Spleen (tissue), 11 donors: ENCODE results near the gene INPP1. TPM values are rescaled to one million over a fixed set of nuclear protein-coding genes. Genes with fewer than 3 reads are reported as not detected.
"Not testable (repeated sequence)": the region's sequence is repeated elsewhere in the genome, so short reads cannot be mapped to it uniquely, and the experiment has no call there.

Experiments used
- DNase-seq: peaks from one replicate; pipeline ENCODE4 v3.0.0-alpha.2; 2020
- H3K27ac ChIP-seq, 8 donors: fragments of 200-600 bp; sonication (generic) in 7 of 8; 1 replicate in 4 of 8; 2 replicates in 4 of 8; pipeline versions ENCODE4 v1.5.0 to v1.8.0; 2016 to 2021; ENCODE audit warnings: inconsistent platforms in 4 of 8, mild to moderate bottlenecking in 4 of 8, moderate library complexity in 1 of 8
- H3K27me3 ChIP-seq, 7 donors: fragments of 200-600 bp; sonication (generic) in 6 of 7; replicated peaks in 1 of 7; 1 replicate in 4 of 7; 2 replicates in 3 of 7; pipeline versions ENCODE4 v1.5.0 to v1.8.0; 2016 to 2021; ENCODE audit warnings: inconsistent platforms in 3 of 7, mild to moderate bottlenecking in 1 of 7
- H3K36me3 ChIP-seq, 6 donors: fragments of 200-600 bp; sonication (generic) in 5 of 6; 1 replicate in 4 of 6; 2 replicates in 2 of 6; pipeline versions ENCODE4 v1.5.0 to v1.8.0; 2016 to 2021; ENCODE audit warnings: inconsistent platforms in 2 of 6
- H3K4me1 ChIP-seq, 6 donors: fragments of 200-600 bp; sonication (generic) in 5 of 6; 1 replicate in 3 of 6; 2 replicates in 3 of 6; pipeline versions ENCODE4 v1.5.0 to v1.8.0; 2016 to 2021; ENCODE audit warnings: inconsistent platforms in 3 of 6
- H3K4me3 ChIP-seq, 8 donors: fragments of 200-600 bp; sonication (generic) in 7 of 8; 1 replicate in 4 of 8; 2 replicates in 4 of 8; pipeline versions ENCODE4 v1.5.0 to v1.8.0; 2016 to 2021; ENCODE audit warnings: inconsistent platforms in 4 of 8, mild to moderate bottlenecking in 4 of 8, moderate library complexity in 2 of 8
- H3K9me3 ChIP-seq, 8 donors: fragments of 200-600 bp; sonication (generic) in 7 of 8; 1 replicate in 4 of 8; 2 replicates in 4 of 8; pipeline versions ENCODE4 v1.5.0 to v1.8.0; 2016 to 2021; ENCODE audit warnings: inconsistent platforms in 4 of 8
- POLR2A ChIP-seq, 3 donors: fragments of 450-650 bp; IDR thresholded peaks; one replicate each; pipeline ENCODE4 v1.5.1; 2017; ENCODE audit warnings: antibody characterized with exemption in 3 of 3, mild to moderate bottlenecking in 1 of 3
- POLR2AphosphoS5 ChIP-seq, 3 donors: sonication (generic); formaldehyde crosslinking; IDR thresholded peaks; one replicate each; pipeline ENCODE4 v1.5.1; 2017; ENCODE audit warnings: antibody characterized with exemption in 3 of 3
- WGBS, 5 donors: extraction: QIAGEN DNeasy Blood & Tissue Kit in 3 of 5; methylation state at CpG; one replicate each; pipeline versions ENCODE4 v1.1.5 to v1.1.7; 2013 to 2018; 5-methylcytosine and 5-hydroxymethylcytosine counted together
- intact Hi-C: fragments of 100-400 bp; cut with DNase I; formaldehyde crosslinking; loops from one replicate; pipeline ENCODE4 v1.15.0; 2023; ENCODE audit warnings: low total_unique reads
- polyA plus RNA-seq, 3 donors: library from polyadenylated mRNA; stranded (reverse); fragments of 200-250 nt; gene quantifications; one replicate each; pipeline ENCODE4 v1.2.1, GENCODE V29; 2013
- total RNA-seq, 7 donors: library from RNA; depleted of rRNA in 3 of 7; stranded (reverse); fragments of >200 nt in 3 of 7; fragmentation: NEBNext Ultra II Directional in 4 of 7; extraction: Animal tissue kit (Norgen Biotek cat#: 25700) in 4 of 7; gene quantifications; one replicate each; pipeline versions ENCODE4 v1.1.0 to v1.2.1, GENCODE V29; 2016 to 2021
- TF ChIP-seq, protein P1 (sequence below), 11 experiments: fragments of 200-600 bp in 7 of 11; fragments of 450-650 bp in 4 of 11; sonication (generic) in 4 of 11; IDR thresholded peaks in 8 of 11; conservative IDR thresholded peaks in 3 of 11; 1 replicate in 7 of 11; 2 replicates in 4 of 11; pipeline versions ENCODE4 v1.4.0 to v1.8.0; 2016 to 2021; ENCODE audit warnings: antibody characterized with exemption in 11 of 11, inconsistent platforms in 4 of 11, mild to moderate bottlenecking in 1 of 11
- donor health status: healthy with polysubstance abuse.
- donor health status: DM: no; HTN: no; CAD: no; lungs with moderate emphysema.
- donor health status: DM: no; HTN: no; CAD: no.
- donor health status: Bipolar disorder and iron deficiency.
- donor health status: healthy.
- donor health status: DM: no; HTN: no; CAD: no.
- donor health status: DM: yes; HTN: yes; CAD: no.

The INPP1 gene
- total and polyA plus RNA-seq, 10 donors = 11.6 to 52.1 (median 27.8) TPM

DNA sequence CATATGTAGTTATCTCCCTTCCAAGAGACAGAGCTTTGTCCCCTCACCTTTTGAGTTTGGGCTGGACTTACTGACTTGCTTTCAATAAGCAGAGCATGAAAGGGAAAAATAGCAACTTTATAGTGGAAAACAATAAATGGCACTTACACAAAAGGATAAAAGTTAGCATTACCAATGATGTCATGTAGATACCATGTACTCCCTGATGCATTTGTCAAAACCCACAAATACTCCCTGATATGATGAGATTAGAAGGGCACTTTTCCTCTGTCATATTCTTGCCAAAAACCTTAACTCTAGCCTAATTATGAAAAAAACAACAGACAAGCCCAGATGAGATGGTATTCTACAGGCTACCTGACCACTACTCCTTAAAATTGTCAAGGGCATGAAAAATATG, 39.7 kb upstream of the INPP1 start:
- no peaks in the 10 kb centered on the region for H3K27me3 ChIP-seq
- H3K4me1 ChIP-seq = peaks cover 0 to 5% (median 0%) of the 10 kb centered on the region in 6 donors
- peaks cover 0 to 58% (median 0%) of the 10 kb centered on the region in 6 donors for H3K36me3 ChIP-seq
- H3K4me3 ChIP-seq = no peak overlapping the region
- no peak for DNase-seq
- TF ChIP-seq POLR2A (IDR thresholded peaks at IDR 0.05) (no peak), POLR2AphosphoS5 (IDR thresholded peaks at IDR 0.05) (no peak)
- TF ChIP-seq, protein P1, sequence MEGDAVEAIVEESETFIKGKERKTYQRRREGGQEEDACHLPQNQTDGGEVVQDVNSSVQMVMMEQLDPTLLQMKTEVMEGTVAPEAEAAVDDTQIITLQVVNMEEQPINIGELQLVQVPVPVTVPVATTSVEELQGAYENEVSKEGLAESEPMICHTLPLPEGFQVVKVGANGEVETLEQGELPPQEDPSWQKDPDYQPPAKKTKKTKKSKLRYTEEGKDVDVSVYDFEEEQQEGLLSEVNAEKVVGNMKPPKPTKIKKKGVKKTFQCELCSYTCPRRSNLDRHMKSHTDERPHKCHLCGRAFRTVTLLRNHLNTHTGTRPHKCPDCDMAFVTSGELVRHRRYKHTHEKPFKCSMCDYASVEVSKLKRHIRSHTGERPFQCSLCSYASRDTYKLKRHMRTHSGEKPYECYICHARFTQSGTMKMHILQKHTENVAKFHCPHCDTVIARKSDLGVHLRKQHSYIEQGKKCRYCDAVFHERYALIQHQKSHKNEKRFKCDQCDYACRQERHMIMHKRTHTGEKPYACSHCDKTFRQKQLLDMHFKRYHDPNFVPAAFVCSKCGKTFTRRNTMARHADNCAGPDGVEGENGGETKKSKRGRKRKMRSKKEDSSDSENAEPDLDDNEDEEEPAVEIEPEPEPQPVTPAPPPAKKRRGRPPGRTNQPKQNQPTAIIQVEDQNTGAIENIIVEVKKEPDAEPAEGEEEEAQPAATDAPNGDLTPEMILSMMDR (IDR thresholded peaks at IDR 0.05 in 8 of 11, conservative IDR thresholded peaks at IDR 0.05 in 3 of 11) = no peak
- peaks cover 0 to 6% (median 0%) of the 10 kb centered on the region in 8 donors for H3K9me3 ChIP-seq
- intact Hi-C loops = no loop called here
- H3K27ac ChIP-seq = no peak overlapping the region

GRCh38 chr2:190304404-190304803, 39.0 kb upstream of the INPP1 start:
- no peak overlapping the region for H3K27ac ChIP-seq
- DNase-seq = no peak
- peaks cover 0 to 65% (median 3%) of the 10 kb centered on the region in 6 donors for H3K36me3 ChIP-seq
- H3K9me3 ChIP-seq = peaks cover 0 to 6% (median 0%) of the 10 kb centered on the region in 8 donors
- no peak overlapping the region for H3K4me3 ChIP-seq
- H3K27me3 ChIP-seq = no peaks in the 10 kb centered on the region
- intact Hi-C loops = no loop called here
- WGBS, 5 donors = 80 to 95% (median 84%) methylated on average over 5 of the region's 5 CpGs
- TF ChIP-seq, protein P1 (IDR thresholded peaks at IDR 0.05 in 8 of 11, conservative IDR thresholded peaks at IDR 0.05 in 3 of 11) = no peak
- TF ChIP-seq POLR2AphosphoS5 (IDR thresholded peaks at IDR 0.05) = no peak
- TF ChIP-seq POLR2A (IDR thresholded peaks at IDR 0.05) = no peak
- peaks cover 0 to 5% (median 0%) of the 10 kb centered on the region in 6 donors for H3K4me1 ChIP-seq

- intact Hi-C loops = no loop called here
- Histone ChIP-seq H3K27ac (no peak overlapping the region), H3K4me1 (peaks cover 0 to 5% (median 0%) of the 10 kb centered on the region in 6 donors), H3K27me3 (no peaks in the 10 kb centered on the region), H3K4me3 (no peak overlapping the region), H3K9me3 (no peaks in the 10 kb centered on the region), H3K36me3 (peaks cover 0 to 71% (median 4%) of the 10 kb centered on the region in 6 donors)
- WGBS, 5 donors = 92 to 100% (median 96%) methylated on average over 1 of the region's 1 CpG
- no peak for DNase-seq
- TF ChIP-seq POLR2A (IDR thresholded peaks at IDR 0.05) (no peak), POLR2AphosphoS5 (IDR thresholded peaks at IDR 0.05) (no peak)
- TF ChIP-seq, protein P1 (IDR thresholded peaks at IDR 0.05 in 8 of 11, conservative IDR thresholded peaks at IDR 0.05 in 3 of 11) = no peak
Observed at GRCh38 chr2:190308031-190308430, 35.4 kb upstream of the INPP1 start.

DNA sequence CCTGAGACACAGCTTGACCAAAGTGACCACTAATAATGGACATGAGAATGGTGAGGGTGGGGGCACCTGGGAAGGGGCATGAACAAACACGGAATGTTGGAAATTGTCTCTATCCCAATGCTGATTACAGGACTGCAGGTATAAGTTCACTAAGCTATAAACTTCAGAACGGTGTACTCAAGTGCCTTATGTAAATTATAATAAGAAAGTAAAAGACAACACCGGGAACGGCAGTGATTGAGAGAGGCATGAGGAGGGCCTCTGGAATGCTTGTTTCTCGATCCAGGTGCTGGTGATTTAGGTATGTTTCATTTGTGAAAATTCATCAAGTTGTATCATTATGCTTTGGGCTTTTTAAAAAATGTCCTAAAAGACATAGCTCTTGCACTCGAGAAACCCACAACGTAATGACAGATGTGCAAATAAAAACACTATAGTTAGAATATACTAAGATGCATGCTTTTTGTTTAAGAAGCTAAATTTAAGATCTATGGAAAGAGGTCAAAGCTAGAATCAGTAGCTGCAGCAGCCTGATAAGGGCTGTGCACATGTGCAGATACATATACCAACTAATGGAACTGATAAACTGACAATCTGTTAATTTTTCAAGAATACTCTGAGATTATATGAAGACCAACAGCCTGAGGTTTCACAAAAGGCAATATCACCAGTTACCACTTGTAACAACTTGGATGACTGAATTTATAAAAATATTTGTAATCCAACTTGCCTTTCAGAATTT, 31.3 kb upstream of the INPP1 start:
- WGBS, 5 donors = 93 to 96% (median 95%) methylated on average over 7 of the region's 7 CpGs
- TF ChIP-seq, protein P1 (IDR thresholded peaks at IDR 0.05 in 8 of 11, conservative IDR thresholded peaks at IDR 0.05 in 3 of 11) = no peak
- TF ChIP-seq POLR2A (IDR thresholded peaks at IDR 0.05) = no peak
- no peak for TF ChIP-seq POLR2AphosphoS5 (IDR thresholded peaks at IDR 0.05)
- Histone ChIP-seq H3K27me3 (no peaks in the 10 kb centered on the region), H3K4me3 (no peak overlapping the region), H3K9me3 (no peaks in the 10 kb centered on the region), H3K36me3 (peaks cover 0 to 58% (median 4%) of the 10 kb centered on the region in 6 donors), H3K27ac (no peak overlapping the region), H3K4me1 (peaks cover 0 to 35% (median 14%) of the 10 kb centered on the region in 6 donors)
- intact Hi-C loops = no loop called here
- DNase-seq = no peak

DNA sequence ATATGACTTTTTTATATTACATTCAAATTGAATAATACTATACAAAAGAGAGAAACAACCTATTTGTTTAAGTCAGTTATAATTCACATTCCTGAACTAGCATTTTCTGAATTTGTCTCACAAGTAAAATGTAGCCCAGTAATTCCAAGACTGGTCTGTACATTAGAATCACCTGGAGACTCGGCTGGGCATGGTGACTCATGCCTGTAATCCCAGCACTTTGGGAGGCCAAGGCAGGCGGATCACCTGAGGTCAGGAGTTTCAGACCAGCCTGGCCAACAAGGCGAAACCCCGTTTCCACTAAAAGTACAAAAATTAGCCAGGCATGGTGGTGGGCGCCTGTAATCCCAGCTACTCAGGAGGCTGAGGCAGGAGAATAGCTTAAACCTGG, 30.8 kb upstream of the INPP1 start:
- DNase-seq, intact Hi-C loops, H3K4me3 ChIP-seq, H3K27me3 ChIP-seq, H3K27ac ChIP-seq, H3K9me3 ChIP-seq: not testable (repeated sequence)
- Histone ChIP-seq H3K36me3 (peaks cover 0 to 54% (median 4%) of the 10 kb centered on the region in 6 donors), H3K4me1 (peaks cover 0 to 41% (median 16%) of the 10 kb centered on the region in 6 donors)
- WGBS, 5 donors = 86 to 94% (median 91%) methylated on average over 5 of the region's 5 CpGs
